WTC11 (cell line): ENCODE data around the gene USP28. TPM values are rescaled to one million over a fixed set of nuclear protein-coding genes. Genes with fewer than 3 reads are reported as not detected.

Experiments used
- ATAC-seq: fragments of 200-7000 bp; cut with Tn5 transposase; 2 replicates; pipeline ENCODE4 v1.10.0; 2021; ENCODE audit warnings: mild to moderate bottlenecking, moderate library complexity
- CTCF ChIA-PET: fragments of 300-600 bp; sonication (Branson Sonifier 250); formaldehyde crosslinking; loops from one replicate; lab custom pipeline; 2021; ENCODE audit warnings: antibody characterized with exemption; lab: Charles Lee
- POLR2A ChIA-PET: fragments of 350-600 bp; sonication (Branson Sonifier 250); formaldehyde crosslinking; loops from one replicate; lab custom pipeline; 2021; ENCODE audit warnings: antibody characterized with exemption; lab: Charles Lee
- DNase-seq: peaks from one replicate; pipeline ENCODE4 v3.0.0; 2021; ENCODE audit warnings: low spot score
- H3K27ac Mint-ChIP-seq: 2 replicates; pipeline ENCODE4 v1.8.0; 2021; ENCODE audit warnings: mixed read lengths
- H3K27me3 Mint-ChIP-seq: 2 replicates; pipeline ENCODE4 v1.8.0; 2021; ENCODE audit warnings: low read depth, mild to moderate bottlenecking, moderate library complexity, mixed read lengths
- H3K36me3 Mint-ChIP-seq: 2 replicates; pipeline ENCODE4 v1.8.0; 2021; ENCODE audit warnings: mixed read lengths
- H3K4me1 Mint-ChIP-seq: 2 replicates; pipeline ENCODE4 v1.8.0; 2022; ENCODE audit warnings: mixed read lengths
- H3K4me3 Mint-ChIP-seq: 2 replicates; pipeline ENCODE4 v1.8.0; 2021; ENCODE audit warnings: mild to moderate bottlenecking, moderate library complexity, mixed read lengths
- H3K9me3 Mint-ChIP-seq: 2 replicates; pipeline ENCODE4 v1.8.0; 2021; ENCODE audit warnings: mixed read lengths
- ELF4 ChIP-seq: sonication (generic); formaldehyde crosslinking; IDR thresholded peaks from 2 replicates; pipeline ENCODE4 v1.8.1; 2022; ENCODE audit warnings: low read depth, mild to moderate bottlenecking, moderate library complexity, missing genetic modification reagents
- ETV6 ChIP-seq: sonication (generic); formaldehyde crosslinking; IDR thresholded peaks from 2 replicates; pipeline ENCODE4 v1.8.1; 2022; ENCODE audit warnings: mild to moderate bottlenecking, missing genetic modification reagents
- GABPB1 ChIP-seq: sonication (generic); formaldehyde crosslinking; IDR thresholded peaks from 2 replicates; pipeline ENCODE4 v1.8.1; 2023; ENCODE audit warnings: mild to moderate bottlenecking, missing genetic modification reagents
- MYBL2 ChIP-seq: sonication (generic); formaldehyde crosslinking; IDR thresholded peaks from 2 replicates; pipeline ENCODE4 v1.8.1; 2023; ENCODE audit warnings: mild to moderate bottlenecking, moderate library complexity, missing genetic modification reagents
- NFATC4 ChIP-seq: fragments of 250-450 bp; sonication (Bioruptor Pico); IDR thresholded peaks from 2 replicates; pipeline ENCODE4 v1.9.0; 2021; ENCODE audit warnings: mild to moderate bottlenecking
- NR1H2 ChIP-seq: sonication (generic); formaldehyde crosslinking; IDR thresholded peaks from 2 replicates; pipeline ENCODE4 v1.9.0; 2021; ENCODE audit warnings: mild to moderate bottlenecking, moderate library complexity, missing genetic modification reagents
- OVOL2 ChIP-seq: fragments of 250-450 bp; sonication (Bioruptor Pico); IDR thresholded peaks from 2 replicates; pipeline ENCODE4 v1.9.0; 2021; ENCODE audit warnings: mild to moderate bottlenecking, borderline replicate concordance
- SP1 ChIP-seq: sonication (generic); formaldehyde crosslinking; conservative IDR thresholded peaks from 2 replicates; pipeline ENCODE4 v1.8.1; 2022; ENCODE audit warnings: missing genetic modification reagents
- ZNF121 ChIP-seq: sonication (generic); formaldehyde crosslinking; IDR thresholded peaks from 2 replicates; pipeline ENCODE4 v1.8.0; 2023; ENCODE audit warnings: missing genetic modification reagents
- ZNF232 ChIP-seq: sonication (generic); formaldehyde crosslinking; IDR thresholded peaks from 2 replicates; pipeline ENCODE4 v1.8.0; 2022; ENCODE audit warnings: mild to moderate bottlenecking, missing genetic modification reagents
- ZNF423 ChIP-seq: fragments of 250-450 bp; sonication (Bioruptor Pico); IDR thresholded peaks from 2 replicates; pipeline ENCODE4 v2.1.2; 2022; ENCODE audit warnings: mild to moderate bottlenecking, moderate library complexity
- total RNA-seq: library from RNA; stranded (reverse); gene quantifications from 3 replicates; pipeline ENCODE4 v1.2.3, GENCODE V29; 2021
- TF ChIP-seq, protein P1 (sequence below): sonication (generic); formaldehyde crosslinking; IDR thresholded peaks from 2 replicates; pipeline ENCODE4 v1.8.0; 2023; ENCODE audit warnings: mild to moderate bottlenecking, missing genetic modification reagents
- TF ChIP-seq, protein P2 (sequence below): sonication (generic); formaldehyde crosslinking; IDR thresholded peaks from 2 replicates; pipeline ENCODE4 v1.8.1; 2022; ENCODE audit warnings: low read depth, mild to moderate bottlenecking, moderate library complexity, missing genetic modification reagents, borderline replicate concordance
- TF ChIP-seq, protein P3 (sequence below): sonication (generic); formaldehyde crosslinking; IDR thresholded peaks from 2 replicates; pipeline ENCODE4 v1.8.1; 2023; ENCODE audit warnings: mild to moderate bottlenecking, missing genetic modification reagents, moderate library complexity
- TF ChIP-seq, protein P4 (sequence below): sonication (generic); formaldehyde crosslinking; IDR thresholded peaks from 2 replicates; pipeline ENCODE4 v1.8.1; 2022; ENCODE audit warnings: missing genetic modification reagents, borderline replicate concordance
- TF ChIP-seq, protein P5 (sequence below): sonication (generic); formaldehyde crosslinking; IDR thresholded peaks from 2 replicates; pipeline ENCODE4 v1.8.1; 2022; ENCODE audit warnings: mild to moderate bottlenecking, moderate library complexity, missing genetic modification reagents
- TF ChIP-seq, protein P6 (sequence below): fragments of 250-450 bp; sonication (Bioruptor Pico); IDR thresholded peaks from 2 replicates; pipeline ENCODE4 v1.9.0; 2021; ENCODE audit warnings: mild to moderate bottlenecking

Gene USP28
- total RNA-seq, 1 experiment from 2014 or later: 129 TPM

DNA sequence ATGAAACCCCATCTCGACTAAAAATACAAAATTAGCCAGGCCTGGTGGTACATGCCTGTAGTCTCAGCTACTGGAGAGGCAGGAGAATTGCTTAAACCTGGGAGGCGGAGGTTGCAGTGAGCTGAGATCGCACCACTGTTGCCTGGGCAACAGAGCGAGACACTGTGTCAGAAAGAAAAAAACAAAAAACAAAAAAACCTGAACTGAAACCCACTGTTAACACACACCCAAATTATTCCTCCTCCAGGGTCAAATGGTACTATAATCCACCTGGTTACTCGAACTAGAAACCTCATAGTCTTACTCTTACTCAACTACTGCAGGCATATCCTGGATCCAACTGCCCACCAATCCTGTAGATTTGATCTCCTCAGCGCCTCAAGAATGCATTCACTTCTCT lies 35.5 kb downstream of the USP28 start:
- ATAC-seq (no peak), DNase-seq (no peak)
- Mint-ChIP-seq H3K9me3 (no peaks in the 10 kb centered on the region), H3K27me3 (no peaks in the 10 kb centered on the region), H3K27ac (peak overlapping the region; percentile 17; the same call in 1 of the 2 replicates), H3K36me3 (peaks cover 45% of the 10 kb centered on the region), H3K4me1 (no peaks in the 10 kb centered on the region), H3K4me3 (no peak overlapping the region)
- CTCF ChIA-PET: no interaction called here
- POLR2A ChIA-PET: no interaction called here
- no peak for TF ChIP-seq SP1
- TF ChIP-seq, protein P1, sequence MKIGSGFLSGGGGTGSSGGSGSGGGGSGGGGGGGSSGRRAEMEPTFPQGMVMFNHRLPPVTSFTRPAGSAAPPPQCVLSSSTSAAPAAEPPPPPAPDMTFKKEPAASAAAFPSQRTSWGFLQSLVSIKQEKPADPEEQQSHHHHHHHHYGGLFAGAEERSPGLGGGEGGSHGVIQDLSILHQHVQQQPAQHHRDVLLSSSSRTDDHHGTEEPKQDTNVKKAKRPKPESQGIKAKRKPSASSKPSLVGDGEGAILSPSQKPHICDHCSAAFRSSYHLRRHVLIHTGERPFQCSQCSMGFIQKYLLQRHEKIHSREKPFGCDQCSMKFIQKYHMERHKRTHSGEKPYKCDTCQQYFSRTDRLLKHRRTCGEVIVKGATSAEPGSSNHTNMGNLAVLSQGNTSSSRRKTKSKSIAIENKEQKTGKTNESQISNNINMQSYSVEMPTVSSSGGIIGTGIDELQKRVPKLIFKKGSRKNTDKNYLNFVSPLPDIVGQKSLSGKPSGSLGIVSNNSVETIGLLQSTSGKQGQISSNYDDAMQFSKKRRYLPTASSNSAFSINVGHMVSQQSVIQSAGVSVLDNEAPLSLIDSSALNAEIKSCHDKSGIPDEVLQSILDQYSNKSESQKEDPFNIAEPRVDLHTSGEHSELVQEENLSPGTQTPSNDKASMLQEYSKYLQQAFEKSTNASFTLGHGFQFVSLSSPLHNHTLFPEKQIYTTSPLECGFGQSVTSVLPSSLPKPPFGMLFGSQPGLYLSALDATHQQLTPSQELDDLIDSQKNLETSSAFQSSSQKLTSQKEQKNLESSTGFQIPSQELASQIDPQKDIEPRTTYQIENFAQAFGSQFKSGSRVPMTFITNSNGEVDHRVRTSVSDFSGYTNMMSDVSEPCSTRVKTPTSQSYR: no peak
- no peak for TF ChIP-seq ELF4 (CRISPR knock-in tag)
- no peak for TF ChIP-seq ZNF423 (CRISPR knock-in tag)
- TF ChIP-seq ETV6 (CRISPR knock-in tag): no peak
- TF ChIP-seq, protein P2, sequence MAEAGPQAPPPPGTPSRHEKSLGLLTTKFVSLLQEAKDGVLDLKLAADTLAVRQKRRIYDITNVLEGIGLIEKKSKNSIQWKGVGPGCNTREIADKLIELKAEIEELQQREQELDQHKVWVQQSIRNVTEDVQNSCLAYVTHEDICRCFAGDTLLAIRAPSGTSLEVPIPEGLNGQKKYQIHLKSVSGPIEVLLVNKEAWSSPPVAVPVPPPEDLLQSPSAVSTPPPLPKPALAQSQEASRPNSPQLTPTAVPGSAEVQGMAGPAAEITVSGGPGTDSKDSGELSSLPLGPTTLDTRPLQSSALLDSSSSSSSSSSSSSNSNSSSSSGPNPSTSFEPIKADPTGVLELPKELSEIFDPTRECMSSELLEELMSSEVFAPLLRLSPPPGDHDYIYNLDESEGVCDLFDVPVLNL (CRISPR knock-in tag): no peak
- no peak for TF ChIP-seq ZNF232 (CRISPR knock-in tag)
- no peak for TF ChIP-seq MYBL2
- TF ChIP-seq ZNF121 (CRISPR knock-in tag): no peak

DNA sequence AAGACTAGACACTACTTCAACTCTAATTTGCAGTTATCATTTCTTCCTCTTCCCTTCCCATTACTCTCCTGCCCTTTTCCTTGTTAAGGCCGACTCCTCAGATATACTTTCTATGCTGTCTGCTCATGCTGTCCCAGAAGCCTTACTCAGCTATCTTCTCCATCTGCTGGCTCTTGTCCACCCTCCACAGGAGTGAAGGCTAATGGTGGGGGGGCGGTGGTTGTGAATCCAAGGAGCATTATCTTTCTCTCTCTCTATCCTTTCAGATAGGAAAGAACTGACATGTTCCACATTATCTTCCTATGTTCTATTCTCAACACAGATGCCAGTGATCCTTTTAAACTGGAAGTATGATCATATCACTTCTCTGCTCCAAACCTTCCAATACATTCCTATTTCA lies 37.4 kb downstream of the USP28 start:
- H3K36me3 Mint-ChIP-seq: peaks cover 49% of the 10 kb centered on the region
- TF ChIP-seq, protein P1: no peak
- TF ChIP-seq GABPB1 (CRISPR knock-in tag): no peak
- no peak for TF ChIP-seq NFATC4 (CRISPR knock-in tag)
- TF ChIP-seq, protein P3, sequence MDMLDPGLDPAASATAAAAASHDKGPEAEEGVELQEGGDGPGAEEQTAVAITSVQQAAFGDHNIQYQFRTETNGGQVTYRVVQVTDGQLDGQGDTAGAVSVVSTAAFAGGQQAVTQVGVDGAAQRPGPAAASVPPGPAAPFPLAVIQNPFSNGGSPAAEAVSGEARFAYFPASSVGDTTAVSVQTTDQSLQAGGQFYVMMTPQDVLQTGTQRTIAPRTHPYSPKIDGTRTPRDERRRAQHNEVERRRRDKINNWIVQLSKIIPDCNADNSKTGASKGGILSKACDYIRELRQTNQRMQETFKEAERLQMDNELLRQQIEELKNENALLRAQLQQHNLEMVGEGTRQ (CRISPR knock-in tag): no peak
- TF ChIP-seq, protein P4, sequence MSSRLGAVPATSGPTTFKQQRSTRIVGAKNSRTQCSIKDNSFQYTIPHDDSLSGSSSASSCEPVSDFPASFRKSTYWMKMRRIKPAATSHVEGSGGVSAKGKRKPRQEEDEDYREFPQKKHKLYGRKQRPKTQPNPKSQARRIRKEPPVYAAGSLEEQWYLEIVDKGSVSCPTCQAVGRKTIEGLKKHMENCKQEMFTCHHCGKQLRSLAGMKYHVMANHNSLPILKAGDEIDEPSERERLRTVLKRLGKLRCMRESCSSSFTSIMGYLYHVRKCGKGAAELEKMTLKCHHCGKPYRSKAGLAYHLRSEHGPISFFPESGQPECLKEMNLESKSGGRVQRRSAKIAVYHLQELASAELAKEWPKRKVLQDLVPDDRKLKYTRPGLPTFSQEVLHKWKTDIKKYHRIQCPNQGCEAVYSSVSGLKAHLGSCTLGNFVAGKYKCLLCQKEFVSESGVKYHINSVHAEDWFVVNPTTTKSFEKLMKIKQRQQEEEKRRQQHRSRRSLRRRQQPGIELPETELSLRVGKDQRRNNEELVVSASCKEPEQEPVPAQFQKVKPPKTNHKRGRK (CRISPR knock-in tag): no peak
- TF ChIP-seq NR1H2: no peak
- TF ChIP-seq, protein P5, sequence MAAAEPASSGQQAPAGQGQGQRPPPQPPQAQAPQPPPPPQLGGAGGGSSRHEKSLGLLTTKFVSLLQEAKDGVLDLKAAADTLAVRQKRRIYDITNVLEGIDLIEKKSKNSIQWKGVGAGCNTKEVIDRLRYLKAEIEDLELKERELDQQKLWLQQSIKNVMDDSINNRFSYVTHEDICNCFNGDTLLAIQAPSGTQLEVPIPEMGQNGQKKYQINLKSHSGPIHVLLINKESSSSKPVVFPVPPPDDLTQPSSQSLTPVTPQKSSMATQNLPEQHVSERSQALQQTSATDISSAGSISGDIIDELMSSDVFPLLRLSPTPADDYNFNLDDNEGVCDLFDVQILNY (CRISPR knock-in tag): no peak
- TF ChIP-seq, protein P6, sequence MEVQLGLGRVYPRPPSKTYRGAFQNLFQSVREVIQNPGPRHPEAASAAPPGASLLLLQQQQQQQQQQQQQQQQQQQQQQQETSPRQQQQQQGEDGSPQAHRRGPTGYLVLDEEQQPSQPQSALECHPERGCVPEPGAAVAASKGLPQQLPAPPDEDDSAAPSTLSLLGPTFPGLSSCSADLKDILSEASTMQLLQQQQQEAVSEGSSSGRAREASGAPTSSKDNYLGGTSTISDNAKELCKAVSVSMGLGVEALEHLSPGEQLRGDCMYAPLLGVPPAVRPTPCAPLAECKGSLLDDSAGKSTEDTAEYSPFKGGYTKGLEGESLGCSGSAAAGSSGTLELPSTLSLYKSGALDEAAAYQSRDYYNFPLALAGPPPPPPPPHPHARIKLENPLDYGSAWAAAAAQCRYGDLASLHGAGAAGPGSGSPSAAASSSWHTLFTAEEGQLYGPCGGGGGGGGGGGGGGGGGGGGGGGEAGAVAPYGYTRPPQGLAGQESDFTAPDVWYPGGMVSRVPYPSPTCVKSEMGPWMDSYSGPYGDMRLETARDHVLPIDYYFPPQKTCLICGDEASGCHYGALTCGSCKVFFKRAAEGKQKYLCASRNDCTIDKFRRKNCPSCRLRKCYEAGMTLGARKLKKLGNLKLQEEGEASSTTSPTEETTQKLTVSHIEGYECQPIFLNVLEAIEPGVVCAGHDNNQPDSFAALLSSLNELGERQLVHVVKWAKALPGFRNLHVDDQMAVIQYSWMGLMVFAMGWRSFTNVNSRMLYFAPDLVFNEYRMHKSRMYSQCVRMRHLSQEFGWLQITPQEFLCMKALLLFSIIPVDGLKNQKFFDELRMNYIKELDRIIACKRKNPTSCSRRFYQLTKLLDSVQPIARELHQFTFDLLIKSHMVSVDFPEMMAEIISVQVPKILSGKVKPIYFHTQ: no peak
- TF ChIP-seq OVOL2: no peak
- no peaks in the 10 kb centered on the region for H3K27me3 Mint-ChIP-seq
- no peaks in the 10 kb centered on the region for H3K9me3 Mint-ChIP-seq
- no peak overlapping the region for H3K27ac Mint-ChIP-seq
- ChIA-PET CTCF (no interaction called here), POLR2A (no interaction called here)
- ATAC-seq (no peak), DNase-seq (no peak)
- no peak overlapping the region for H3K4me3 Mint-ChIP-seq
- H3K4me1 Mint-ChIP-seq: no peaks in the 10 kb centered on the region
